CD4-positive, alpha-beta T cell treated with Interleukin-21 for 1 hour (primary cell): ENCODE data around the gene ITIH3.

ENCODE experiments used
- DNase-seq: peaks from one replicate; pipeline ENCODE4 v3.0.0-alpha.2; 2020

ITIH3 gene

GRCh38 chr3:52829906-52830463 is 35.4 kb downstream of the ITIH3 start:
- DNase-seq = no peak

GRCh38 chr3:52830535-52831258 is 36.1 kb downstream of the ITIH3 start, which contains the start of gene ITIH4:
Gene ITIH4 (minus strand): TSS chr3:52830672. CDS start chr3:52830642, 30 bp downstream.
- DNase-seq = no peak

- DNase-seq = no peak
Measured at GRCh38 chr3:52831500-52832301, 37.1 kb downstream of the ITIH3 start.

GRCh38 chr3:52833202-52833601 is 38.6 kb downstream of the ITIH3 start:
- DNase-seq = no peak

GRCh38 chr3:52834871-52835501 is 40.4 kb downstream of the ITIH3 start, which contains the start of gene MUSTN1:
Gene MUSTN1 (minus strand): TSS chr3:52835019. CDS start chr3:52834948, 71 bp downstream.
- no peak for DNase-seq

GRCh38 chr3:52835766-52836470 is 41.3 kb downstream of the ITIH3 start:
- no peak for DNase-seq

- no peak for DNase-seq
Measured at GRCh38 chr3:52836471-52836845, 41.9 kb downstream of the ITIH3 start.

GRCh38 chr3:52836986-52837385 is 42.4 kb downstream of the ITIH3 start:
- DNase-seq = no peak

- DNase-seq = peak; percentile 15
Measured at GRCh38 chr3:52838561-52839267, 44.1 kb downstream of the ITIH3 start.

- DNase-seq = no peak
Measured at GRCh38 chr3:52839268-52839575, 44.6 kb downstream of the ITIH3 start.

GRCh38 chr3:52839892-52840545 is 45.4 kb downstream of the ITIH3 start:
- DNase-seq = no peak

- no peak for DNase-seq
Measured at GRCh38 chr3:52841211-52841980, 46.8 kb downstream of the ITIH3 start.

- no peak for DNase-seq
Measured at GRCh38 chr3:52841981-52842340, 47.4 kb downstream of the ITIH3 start.

GRCh38 chr3:52842424-52842823 is 47.8 kb downstream of the ITIH3 start:
- no peak for DNase-seq

GRCh38 chr3:52843108-52843865 is 48.7 kb downstream of the ITIH3 start:
- DNase-seq = no peak

- no peak for DNase-seq
Measured at GRCh38 chr3:52843881-52844280, 49.3 kb downstream of the ITIH3 start.

GRCh38 chr3:52844290-52844975 is 49.8 kb downstream of the ITIH3 start:
- DNase-seq = no peak

- no peak for DNase-seq
Measured at GRCh38 chr3:52845157-52845556, 50.6 kb downstream of the ITIH3 start.

GRCh38 chr3:52845691-52846431 is 51.3 kb downstream of the ITIH3 start:
- DNase-seq = peak; percentile 17
